ENCODE results near the gene CEMIP. TPM values are rescaled to one million over a fixed set of nuclear protein-coding genes. Genes with fewer than 3 reads are reported as not detected.

CEMIP gene
- total RNA-seq, 1 experiment from 2014 or later = 3.5 TPM

DNA sequence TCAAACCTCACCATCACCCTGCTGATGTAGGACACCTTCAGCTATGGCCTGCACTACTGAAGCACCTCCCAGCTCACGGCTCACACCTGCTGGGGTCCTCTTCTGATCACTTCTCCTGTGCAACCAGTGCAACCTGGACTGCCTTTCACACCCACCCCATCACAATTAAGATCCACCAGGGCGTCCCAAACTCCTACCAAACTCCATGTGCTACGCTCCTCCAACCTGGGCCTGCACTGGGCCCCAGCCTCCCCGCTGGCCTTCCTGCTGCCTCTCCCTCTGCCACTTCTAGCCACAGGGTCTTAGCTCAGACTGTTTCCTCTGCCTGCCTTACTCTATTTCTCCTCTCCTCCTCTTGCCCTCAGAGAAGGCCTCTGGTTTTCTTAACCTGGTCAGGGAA lies 197.7 kb downstream of the CEMIP start:
- no peaks in the 10 kb centered on the region for H4K20me1 ChIP-seq (ENCODE audit: insufficient read depth)
- ATAC-seq (no peak), DNase-seq (ENCODE audit: low read depth, low spot score) (no peak)
- ChIA-PET CTCF (interaction anchor here (1.4 to 4.9 kb wide), 2 partner anchors 116 to 289 kb away, joined by 4 to 88 read pairs; no protein-coding TSS in a partner anchor), POLR2A (no interaction called here), RAD21 (ENCODE audit: low non-redundant PET in 1 of 2, low total read pairs in 2 of 2, uncharacterized antibody in 2 of 2, unreplicated experiment in 2 of 2) (interaction anchor here (1.7 to 2.3 kb wide), 2 partner anchors 289 kb away, joined by 11 to 15 read pairs; no protein-coding TSS in a partner anchor)
- no peak overlapping the region for H3K4me3 ChIP-seq (replicated peaks in 1 of 2; ENCODE audit: low read depth in 1 of 2, low read length in 2 of 2)
- H3K27ac ChIP-seq (ENCODE audit: low read depth, low read length) = no peak overlapping the region
- TF ChIP-seq EZH2 (IDR thresholded peaks at IDR 0.05) = no peak
- no peak for TF ChIP-seq RAD21 (IDR thresholded peaks at IDR 0.05; ENCODE audit: low read depth)
- no peak for TF ChIP-seq EZH2phosphoT487 (IDR thresholded peaks at IDR 0.05; ENCODE audit: borderline replicate concordance)
- TF ChIP-seq, protein P1, sequence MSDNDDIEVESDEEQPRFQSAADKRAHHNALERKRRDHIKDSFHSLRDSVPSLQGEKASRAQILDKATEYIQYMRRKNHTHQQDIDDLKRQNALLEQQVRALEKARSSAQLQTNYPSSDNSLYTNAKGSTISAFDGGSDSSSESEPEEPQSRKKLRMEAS (IDR thresholded peaks at IDR 0.05) = no peak
- no peak for TF ChIP-seq CEBPB (IDR thresholded peaks at IDR 0.05; ENCODE audit: low read depth)
- no peak for TF ChIP-seq YY1 (IDR thresholded peaks at IDR 0.05; ENCODE audit: extremely low read depth, insufficient replicate concordance, low read depth, low read length)
- TF ChIP-seq, protein P2, sequence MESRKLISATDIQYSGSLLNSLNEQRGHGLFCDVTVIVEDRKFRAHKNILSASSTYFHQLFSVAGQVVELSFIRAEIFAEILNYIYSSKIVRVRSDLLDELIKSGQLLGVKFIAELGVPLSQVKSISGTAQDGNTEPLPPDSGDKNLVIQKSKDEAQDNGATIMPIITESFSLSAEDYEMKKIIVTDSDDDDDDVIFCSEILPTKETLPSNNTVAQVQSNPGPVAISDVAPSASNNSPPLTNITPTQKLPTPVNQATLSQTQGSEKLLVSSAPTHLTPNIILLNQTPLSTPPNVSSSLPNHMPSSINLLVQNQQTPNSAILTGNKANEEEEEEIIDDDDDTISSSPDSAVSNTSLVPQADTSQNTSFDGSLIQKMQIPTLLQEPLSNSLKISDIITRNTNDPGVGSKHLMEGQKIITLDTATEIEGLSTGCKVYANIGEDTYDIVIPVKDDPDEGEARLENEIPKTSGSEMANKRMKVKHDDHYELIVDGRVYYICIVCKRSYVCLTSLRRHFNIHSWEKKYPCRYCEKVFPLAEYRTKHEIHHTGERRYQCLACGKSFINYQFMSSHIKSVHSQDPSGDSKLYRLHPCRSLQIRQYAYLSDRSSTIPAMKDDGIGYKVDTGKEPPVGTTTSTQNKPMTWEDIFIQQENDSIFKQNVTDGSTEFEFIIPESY (IDR thresholded peaks at IDR 0.05; ENCODE audit: extremely low read depth, insufficient replicate concordance, low read length) = no peak
- no peak for TF ChIP-seq ZFX (IDR thresholded peaks at IDR 0.05)
- no peak for TF ChIP-seq JUND (IDR thresholded peaks at IDR 0.05)
- TF ChIP-seq ELF1 (IDR thresholded peaks at IDR 0.05; ENCODE audit: borderline replicate concordance, low read depth) = no peak
- no peak for TF ChIP-seq CTCF (IDR thresholded peaks at IDR 0.05 in 2 of 3, conservative IDR thresholded peaks at IDR 0.05 in 1 of 3; ENCODE audit: borderline replicate concordance in 1 of 3, insufficient read depth in 1 of 3, low read depth in 2 of 3, low read length in 2 of 3)
- no peak for TF ChIP-seq SIN3A (IDR thresholded peaks at IDR 0.05; ENCODE audit: low read depth)
- no peak for TF ChIP-seq POLR2AphosphoS5 (IDR thresholded peaks at IDR 0.05; ENCODE audit: low read depth, low read length)
- no peak for TF ChIP-seq CBX3 (IDR thresholded peaks at IDR 0.05; ENCODE audit: low read depth)
- H3K4me2 ChIP-seq (ENCODE audit: low read length) = no peak overlapping the region
- H3K36me3 ChIP-seq (ENCODE audit: control insufficient read depth in 1 of 2, insufficient read depth in 2 of 2, low read length in 2 of 2) = peaks cover 15 to 22% of the 10 kb centered on the region in 2 experiments; a peak in 3 of 4 replicates
- H3K27me3 ChIP-seq (ENCODE audit: insufficient read depth, low read length) = no peaks in the 10 kb centered on the region
- H3K79me2 ChIP-seq (ENCODE audit: insufficient read depth, low read length) = peaks cover 31% of the 10 kb centered on the region
- H3K9me3 ChIP-seq (ENCODE audit: control insufficient read depth in 1 of 2, insufficient read depth in 1 of 2, low read depth in 1 of 2, low read length in 2 of 2) = no peaks in the 10 kb centered on the region
- peaks cover 8 to 22% of the 10 kb centered on the region in 2 experiments; a peak in 2 of 4 replicates for H3K4me1 ChIP-seq (ENCODE audit: control insufficient read depth in 1 of 2, insufficient read depth in 2 of 2, low read length in 2 of 2)
- no peak overlapping the region for H3K9ac ChIP-seq (ENCODE audit: low read length)
- BruUV-seq (replicated peaks) = no TSS peak
- H3K9me2 ChIP-seq (ENCODE audit: insufficient read depth) = no peaks in the 10 kb centered on the region
- intact Hi-C loops (cut with micrococcal nuclease) = loop anchor here (1.0 kb wide), 2 partner anchors 129 to 289 kb away; no protein-coding TSS in a partner anchor
- no peak overlapping the region for H2AFZ ChIP-seq (ENCODE audit: low read depth, low read length, poor library complexity, severe bottlenecking)

Data from HCT116 (cell line).